GM12878 (cell line): Measurements from ENCODE around the gene TACSTD2. TPM values are rescaled to one million over a fixed set of nuclear protein-coding genes. Genes with fewer than 3 reads are reported as not detected.

ENCODE experiments used
- ATAC-seq: fragments of 200-7000 bp; cut with Tn5 transposase; 3 replicates; pipeline ENCODE4 v1.9.1; 2020; ENCODE audit warnings: mild to moderate bottlenecking, moderate library complexity
- BruUV-seq: library from RNA; stranded (reverse); fragments of 400-500 nt; replicated peaks from 2 replicates; lab custom pipeline; 2021; lab: Mats Ljungman, UMichigan
- CTCF ChIA-PET: fragments of 300-600 bp; sonication (Branson Sonifier 250); formaldehyde crosslinking; extraction: SDS; loops from one replicate; lab custom pipeline; 2021; ENCODE audit warnings: inconsistent platforms; lab: Yijun Ruan, JAX
- POLR2A ChIA-PET: fragments of 350-600 bp; formaldehyde crosslinking; extraction: SDS; loops from one replicate; lab custom pipeline; 2021; ENCODE audit warnings: inconsistent platforms; lab: Charles Lee
- RAD21 ChIA-PET: fragments of 300-600 bp; sonication (Branson Sonifier 250); formaldehyde crosslinking; loops from one replicate; lab custom pipeline; 2023; ENCODE audit warnings: antibody characterized with exemption; ENCODE audit not compliant: unreplicated experiment; lab: Charles Lee
- SMC1A ChIA-PET: fragments of 300-600 bp; sonication (Branson Sonifier 250); formaldehyde crosslinking; loops from one replicate; lab custom pipeline; 2023; ENCODE audit not compliant: unreplicated experiment, uncharacterized antibody; lab: Charles Lee
- DNase-seq: peaks from one replicate; pipeline ENCODE4 v3.0.0-alpha.2; 2011; ENCODE audit warnings: low read depth, low spot score
- FAIRE-seq: peaks from 3 replicates; lab custom pipeline; 2011; peaks lifted over from hg19 to GRCh38; lab: Jason Lieb, UNC
- H2AFZ ChIP-seq: 2 replicates; pipeline ENCODE4 v1.6.0; 2011; ENCODE audit warnings: low read depth, low read length, control low read depth; ENCODE audit not compliant: control insufficient read depth
- H3K27ac ChIP-seq: 2 replicates; pipeline ENCODE4 v1.5.1; 2011; ENCODE audit warnings: control low read depth; ENCODE audit not compliant: control insufficient read depth, insufficient read depth
- H3K27me3 ChIP-seq, 2 experiments: replicated peaks in 1 of 2; 2 replicates each; pipeline versions ENCODE4 v1.6.0 to v1.6.1; 2011; ENCODE audit warnings: low read length in 1 of 2; ENCODE audit not compliant: control insufficient read depth in 2 of 2, insufficient read depth in 2 of 2
- H3K36me3 ChIP-seq, 2 experiments: 2 replicates each; pipeline ENCODE4 v1.5.1; 2011; ENCODE audit warnings: low read length in 1 of 2; ENCODE audit not compliant: control insufficient read depth in 2 of 2, insufficient read depth in 2 of 2
- H3K4me1 ChIP-seq: 2 replicates; pipeline ENCODE4 v1.6.1; 2011; ENCODE audit warnings: mild to moderate bottlenecking, low read length, moderate library complexity, mixed read lengths; ENCODE audit not compliant: control insufficient read depth, insufficient read depth
- H3K4me2 ChIP-seq: 2 replicates; pipeline ENCODE4 v1.6.0; 2011; ENCODE audit warnings: control low read depth; ENCODE audit not compliant: control insufficient read depth, insufficient read depth
- H3K4me3 ChIP-seq: fragments of 200-600 bp; sonication (generic); 2 replicates; pipeline ENCODE4 v1.5.1; 2016
- H3K79me2 ChIP-seq: 2 replicates; pipeline ENCODE4 v1.6.0; 2011; ENCODE audit warnings: low read length; ENCODE audit not compliant: control insufficient read depth, insufficient read depth
- H3K9ac ChIP-seq: 2 replicates; pipeline ENCODE4 v1.8.0; 2011; ENCODE audit warnings: low read length, control low read depth, mixed read lengths; ENCODE audit not compliant: control insufficient read depth, insufficient read depth
- H3K9me3 ChIP-seq: replicated peaks from 3 replicates; pipeline ENCODE4 v1.5.1; 2011; ENCODE audit warnings: mild to moderate bottlenecking, low read length; ENCODE audit not compliant: control insufficient read depth, insufficient read depth
- H4K20me1 ChIP-seq: 2 replicates; pipeline ENCODE4 v1.6.0; 2011; ENCODE audit not compliant: control insufficient read depth, insufficient read depth
- BMI1 ChIP-seq: fragments of 450-650 bp; IDR thresholded peaks from 2 replicates; pipeline ENCODE4 v1.6.1; 2016; ENCODE audit warnings: mild to moderate bottlenecking, moderate library complexity, borderline replicate concordance
- CBFB ChIP-seq: IDR thresholded peaks from 2 replicates; pipeline ENCODE4 v1.6.1; 2016; ENCODE audit warnings: antibody characterized with exemption, low read depth
- CBX5 ChIP-seq: sonication (generic); IDR thresholded peaks from 2 replicates; pipeline ENCODE4 v1.6.1; 2016; ENCODE audit warnings: low read depth, moderate library complexity, mild to moderate bottlenecking, inconsistent platforms
- CEBPZ ChIP-seq: fragments of 150-350 bp; IDR thresholded peaks from 2 replicates; pipeline ENCODE4 v1.6.1; 2016; ENCODE audit warnings: low read depth, low read length
- EED ChIP-seq: sonication (generic); IDR thresholded peaks from 2 replicates; pipeline ENCODE4 v1.6.1; 2016; ENCODE audit warnings: antibody characterized with exemption, low read depth
- NR2F1 ChIP-seq: fragments of 450-650 bp; conservative IDR thresholded peaks from 2 replicates; pipeline ENCODE4 v1.6.1; 2017; ENCODE audit warnings: mild to moderate bottlenecking
- PAX5 ChIP-seq: IDR thresholded peaks from 2 replicates; pipeline ENCODE4 v1.6.1; 2011; ENCODE audit warnings: low read depth, low read length, borderline replicate concordance
- RBBP5 ChIP-seq: fragments of 200-600 bp; sonication (generic); conservative IDR thresholded peaks from 2 replicates; pipeline ENCODE4 v1.6.1; 2016
- SMAD5 ChIP-seq: IDR thresholded peaks from 2 replicates; pipeline ENCODE4 v1.6.1; 2016; ENCODE audit warnings: antibody characterized with exemption, low read depth
- SREBF2 ChIP-seq: IDR thresholded peaks from 2 replicates; pipeline ENCODE4 v1.6.1; 2012; ENCODE audit warnings: mild to moderate bottlenecking, low read length
- SUZ12 ChIP-seq: fragments of 200-600 bp; sonication (generic); IDR thresholded peaks from one replicate; pipeline ENCODE4 v1.6.1; 2018; ENCODE audit warnings: antibody characterized with exemption, mild to moderate bottlenecking; ENCODE audit not compliant: unreplicated experiment
- TCF3 ChIP-seq: IDR thresholded peaks from 2 replicates; pipeline ENCODE4 v1.6.1; 2012; ENCODE audit warnings: low read depth, mild to moderate bottlenecking, low read length, borderline replicate concordance; ENCODE audit not compliant: insufficient read depth
- USF1 ChIP-seq: IDR thresholded peaks from 2 replicates; pipeline ENCODE4 v1.6.1; 2011; ENCODE audit warnings: borderline replicate concordance, low read depth, mild to moderate bottlenecking, moderate library complexity, mixed read lengths, low read length; ENCODE audit not compliant: insufficient read depth; ENCODE audit errors: extremely low read length
- WRNIP1 ChIP-seq: IDR thresholded peaks from 2 replicates; pipeline ENCODE4 v1.6.1; 2011; ENCODE audit warnings: low read depth, low read length, improper control_type of control experiment, borderline replicate concordance
- ZBTB11 ChIP-seq: fragments of 450-650 bp; formaldehyde crosslinking; IDR thresholded peaks from 2 replicates; pipeline ENCODE4 v1.5.0; 2022; ENCODE audit warnings: mild to moderate bottlenecking, missing genetic modification characterization
- ZNF274 ChIP-seq: IDR thresholded peaks from one replicate; pipeline ENCODE4 v1.8.0; 2011; ENCODE audit not compliant: insufficient read length, insufficient read depth
- WGBS: methylation state at CpG from one replicate; pipeline ENCODE4 v1.1.6; 2016; ENCODE audit warnings: low lambda C conversion rate; ENCODE audit not compliant: insufficient replicate concordance, insufficient coverage; ENCODE audit errors: missing lambda C conversion rate; 5-methylcytosine and 5-hydroxymethylcytosine counted together
- in situ Hi-C: fragments of 300-500 bp; cut with MboI; formaldehyde crosslinking; loops from 9 replicates; pipeline ENCODE4 v1.14.3; 2018; ENCODE audit warnings: mixed read lengths
- intact Hi-C: fragments of 100-400 bp; cut with micrococcal nuclease; formaldehyde crosslinking; loops from one replicate; pipeline ENCODE4 v1.14.2; 2022; ENCODE audit not compliant: unreplicated experiment
- polyA plus RNA-seq, 11 experiments: library from polyadenylated mRNA; depleted of rRNA in 4 of 11; unstranded in 6 of 11; stranded (reverse) in 5 of 11; fragments of >200 nt; fragmentation: Nextera tagmentation in 4 of 11; fragmentation: Illumina TruSeq in 1 of 11; extraction: Ambion mirVana in 4 of 11; extraction: Trizol in 1 of 11; gene quantifications; 1 replicate in 1 of 11; 2 replicates in 10 of 11; pipeline versions ENCODE4 v1.2.1 to v1.2.3, GENCODE V29; 2011 to 2016; ENCODE audit warnings: inconsistent platforms in 2 of 11, missing spikeins in 2 of 11, low read depth in 1 of 11
- total RNA-seq, 4 experiments: library from RNA; depleted of rRNA in 3 of 4; stranded (reverse); fragments of >200 nt in 3 of 4; fragmentation: Illumina TruSeq in 1 of 4; extraction: Trizol in 1 of 4; gene quantifications; 2 replicates each; pipeline versions ENCODE4 v1.2.1 to v1.2.3, GENCODE V29; 2013 to 2021

TACSTD2 gene
- total and polyA plus RNA-seq, 10 of the 15 experiments (the other 5 are each of a cell fraction or from before 2014, with no cell fraction given): 0.56 to 9.4 (median 3.7) TPM

GRCh38 chr1:58529284-58529683 lies 47.8 kb downstream of the TACSTD2 start:
- no peak overlapping the region for H3K9ac ChIP-seq
- H2AFZ ChIP-seq: no peak overlapping the region
- H3K79me2 ChIP-seq: no peaks in the 10 kb centered on the region
- BruUV-seq: no TSS peak
- H3K4me1 ChIP-seq: no peaks in the 10 kb centered on the region
- RAD21 ChIA-PET: no interaction called here
- FAIRE-seq (no peak), ATAC-seq (no peak), DNase-seq (no peak)
- SMC1A ChIA-PET: no interaction called here
- no peaks in the 10 kb centered on the region for H3K27me3 ChIP-seq
- intact Hi-C loops: no loop called here
- 100% methylated on average over 1 of the region's 1 CpG for WGBS
- no peak for TF ChIP-seq USF1
- TF ChIP-seq CEBPZ: no peak
- TF ChIP-seq CBFB: no peak
- TF ChIP-seq SREBF2: no peak
- TF ChIP-seq ZBTB11 (CRISPR knock-in tag): no peak
- TF ChIP-seq NR2F1: no peak
- TF ChIP-seq ZNF274: no peak
- no peak for TF ChIP-seq EED
- TF ChIP-seq SUZ12: no peak
- no peak for TF ChIP-seq CBX5
- no peak for TF ChIP-seq RBBP5
- TF ChIP-seq TCF3: no peak
- no peak for TF ChIP-seq PAX5
- no peak for TF ChIP-seq WRNIP1
- no peak for TF ChIP-seq BMI1
- TF ChIP-seq SMAD5: no peak
- CTCF ChIA-PET: no interaction called here
- in situ Hi-C loops: no loop called here
- H3K4me3 ChIP-seq: no peak overlapping the region
- POLR2A ChIA-PET: no interaction called here
- H3K27ac ChIP-seq: no peak overlapping the region
- no peaks in the 10 kb centered on the region for H3K9me3 ChIP-seq
- no peaks in the 10 kb centered on the region for H4K20me1 ChIP-seq
- peaks cover 0 to 5% of the 10 kb centered on the region in 2 experiments; a peak in 1 of 4 replicates for H3K36me3 ChIP-seq
- no peak overlapping the region for H3K4me2 ChIP-seq
